ENCODE data around the gene RYR1.
"Not testable (repeated sequence)": the region's sequence is repeated elsewhere in the genome, so short reads cannot be mapped to it uniquely, and the experiment has no call there.

RYR1 gene

GRCh38 chr19:38401148-38401547, 32.3 kb upstream of the RYR1 start:
- no peak for DNase-seq

- no peak for DNase-seq
These were observed 30.9 kb upstream of the RYR1 start for GRCh38 chr19:38402623-38402966.

GRCh38 chr19:38402967-38403674, 30.4 kb upstream of the RYR1 start, which contains the start of gene FAM98C:
TSS of gene FAM98C (plus strand) at chr19:38403093. CDS start at chr19:38403154, 61 bp downstream.
- peak; percentile 97 for DNase-seq

GRCh38 chr19:38404858-38405257, 28.6 kb upstream of the RYR1 start:
- no peak for DNase-seq

GRCh38 chr19:38405276-38405675, 28.2 kb upstream of the RYR1 start:
- DNase-seq: no peak

- no peak for DNase-seq
These were observed 23.8 kb upstream of the RYR1 start for GRCh38 chr19:38409631-38410133.

- not testable (repeated sequence) for DNase-seq
These were observed 23.1 kb upstream of the RYR1 start for GRCh38 chr19:38410407-38410806.

GRCh38 chr19:38411041-38411712, 22.3 kb upstream of the RYR1 start:
- no peak for DNase-seq

- DNase-seq: not testable (repeated sequence)
These were observed 21.6 kb upstream of the RYR1 start for GRCh38 chr19:38411898-38412297.

GRCh38 chr19:38412491-38412890, 21.0 kb upstream of the RYR1 start:
- DNase-seq: no peak

- DNase-seq: no peak
These were observed 20.5 kb upstream of the RYR1 start for GRCh38 chr19:38412961-38413360.

- no peak for DNase-seq
These were observed 20.1 kb upstream of the RYR1 start for GRCh38 chr19:38413416-38413815.

- no peak for DNase-seq
These were observed 16.3 kb upstream of the RYR1 start for GRCh38 chr19:38417146-38417543.

- DNase-seq: peak; percentile 50
These were observed 15.7 kb upstream of the RYR1 start for GRCh38 chr19:38417544-38418506.

- DNase-seq: no peak
These were observed 12.6 kb upstream of the RYR1 start for GRCh38 chr19:38420935-38421334.

GRCh38 chr19:38421856-38422255, 11.6 kb upstream of the RYR1 start:
- DNase-seq: no peak

- no peak for DNase-seq
These were observed 11.1 kb upstream of the RYR1 start for GRCh38 chr19:38422438-38422837.

GRCh38 chr19:38424272-38424671, 9.2 kb upstream of the RYR1 start:
- DNase-seq: no peak

GRCh38 chr19:38425222-38425809, 8.2 kb upstream of the RYR1 start:
- no peak for DNase-seq

GRCh38 chr19:38425810-38426466, 7.6 kb upstream of the RYR1 start, which contains the start of gene RASGRP4:
TSS of gene RASGRP4 (minus strand) at chr19:38426219. CDS start at chr19:38426091, 128 bp downstream.
- no peak for DNase-seq

GRCh38 chr19:38427035-38427677, 6.3 kb upstream of the RYR1 start:
- DNase-seq: not testable (repeated sequence)

Data from activated CD8-positive, alpha-beta memory T cell treated with anti-CD3 and anti-CD28 coated beads, Interleukin-2, amount 50 U/mL, for 4 hours (primary cell).